Adrenal gland (tissue), 5 donors: ENCODE data around the gene UPF3B.
"Not testable (repeated sequence)": the region's sequence is repeated elsewhere in the genome, so short reads cannot be mapped to it uniquely, and the experiment has no call there.

Experiments used
- POLR2A ChIP-seq, 2 donors: fragments of 450-650 bp; IDR thresholded peaks; one replicate each; pipeline ENCODE4 v1.6.1; 2017; ENCODE audit warnings: antibody characterized with exemption in 2 of 2, mild to moderate bottlenecking in 2 of 2, moderate library complexity in 1 of 2
- TF ChIP-seq, protein P1 (sequence below), 6 experiments: fragments of 450-650 bp in 4 of 6; fragments of 200-600 bp in 2 of 6; sonication (generic) in 1 of 6; IDR thresholded peaks; 1 replicate in 5 of 6; 2 replicates in 1 of 6; pipeline versions ENCODE4 v1.5.1 to v1.8.0; 2016 to 2021; ENCODE audit warnings: antibody characterized with exemption in 6 of 6, mild to moderate bottlenecking in 2 of 6, moderate library complexity in 1 of 6
- donor health status: DM: no; HTN: no; CAD: no.

- TF ChIP-seq, protein P1, sequence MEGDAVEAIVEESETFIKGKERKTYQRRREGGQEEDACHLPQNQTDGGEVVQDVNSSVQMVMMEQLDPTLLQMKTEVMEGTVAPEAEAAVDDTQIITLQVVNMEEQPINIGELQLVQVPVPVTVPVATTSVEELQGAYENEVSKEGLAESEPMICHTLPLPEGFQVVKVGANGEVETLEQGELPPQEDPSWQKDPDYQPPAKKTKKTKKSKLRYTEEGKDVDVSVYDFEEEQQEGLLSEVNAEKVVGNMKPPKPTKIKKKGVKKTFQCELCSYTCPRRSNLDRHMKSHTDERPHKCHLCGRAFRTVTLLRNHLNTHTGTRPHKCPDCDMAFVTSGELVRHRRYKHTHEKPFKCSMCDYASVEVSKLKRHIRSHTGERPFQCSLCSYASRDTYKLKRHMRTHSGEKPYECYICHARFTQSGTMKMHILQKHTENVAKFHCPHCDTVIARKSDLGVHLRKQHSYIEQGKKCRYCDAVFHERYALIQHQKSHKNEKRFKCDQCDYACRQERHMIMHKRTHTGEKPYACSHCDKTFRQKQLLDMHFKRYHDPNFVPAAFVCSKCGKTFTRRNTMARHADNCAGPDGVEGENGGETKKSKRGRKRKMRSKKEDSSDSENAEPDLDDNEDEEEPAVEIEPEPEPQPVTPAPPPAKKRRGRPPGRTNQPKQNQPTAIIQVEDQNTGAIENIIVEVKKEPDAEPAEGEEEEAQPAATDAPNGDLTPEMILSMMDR (IDR thresholded peaks at IDR 0.05): not testable (repeated sequence)
- TF ChIP-seq POLR2A (IDR thresholded peaks at IDR 0.05): not testable (repeated sequence)
Measured at GRCh38 chrX:119891961-119892692, 39.4 kb upstream of the UPF3B start.
